ENCODE data around the gene KRTAP4-11. TPM values are rescaled to one million over a fixed set of nuclear protein-coding genes. Genes with fewer than 3 reads are reported as not detected.
"Not testable (repeated sequence)": the region's sequence is repeated elsewhere in the genome, so short reads cannot be mapped to it uniquely, and the experiment has no call there.

The KRTAP4-11 gene
- not detected for polyA plus RNA-seq (ENCODE audit: insufficient read length in 12 of 12)
- long read RNA-seq, donor 1 = 0 reads
- long read RNA-seq, donor 2 = 0 reads
- long read RNA-seq, donor 3 = 0 reads
- long read RNA-seq, donor 4 = 0 reads
- long read RNA-seq, donor 5 = 0 reads
- long read RNA-seq, donor 6 = 0 reads
- long read RNA-seq, donor 7 = 0 reads
- long read RNA-seq, donor 8 = 0 reads
- long read RNA-seq, donor 9 = 0 reads
- long read RNA-seq, donor 10 = 0 reads
- long read RNA-seq, donor 11 = 0 reads

- DNase-seq = not testable (repeated sequence)
Observed at GRCh38 chr17:41117846-41118386, at the start of gene KRTAP4-11. KRTAP4-11 (minus strand) TSS chr17:41118373; CDS start chr17:41118315, 58 bp downstream.

GRCh38 chr17:41167561-41167960 is 49.4 kb upstream of the KRTAP4-11 start:
- no peak for DNase-seq

- DNase-seq = no peak
Observed at GRCh38 chr17:41163828-41164227, 45.7 kb upstream of the KRTAP4-11 start.

GRCh38 chr17:41160648-41161047 is 42.5 kb upstream of the KRTAP4-11 start, which contains the start of gene KRTAP4-4:
KRTAP4-4 (minus strand) TSS chr17:41160748; CDS start chr17:41160691, 57 bp downstream.
- no peak for DNase-seq

GRCh38 chr17:41160190-41160589 is 42.0 kb upstream of the KRTAP4-11 start:
- not testable (repeated sequence) for DNase-seq

- peak; percentile 3 for DNase-seq
Observed at GRCh38 chr17:41153856-41154255, 35.7 kb upstream of the KRTAP4-11 start.

GRCh38 chr17:41151525-41151924 is 33.4 kb upstream of the KRTAP4-11 start:
- no peak for DNase-seq

GRCh38 chr17:41150026-41150425 is 31.9 kb upstream of the KRTAP4-11 start:
- no peak for DNase-seq

GRCh38 chr17:41149652-41149985 is 31.4 kb upstream of the KRTAP4-11 start, which contains the start of gene KRTAP4-5:
KRTAP4-5 (minus strand) TSS chr17:41149825; CDS start chr17:41149767, 58 bp downstream.
- no peak for DNase-seq

- DNase-seq = not testable (repeated sequence)
Observed at GRCh38 chr17:41148971-41149651, 30.9 kb upstream of the KRTAP4-11 start.

GRCh38 chr17:41147531-41148204 is 29.5 kb upstream of the KRTAP4-11 start:
- DNase-seq = no peak

- DNase-seq = no peak
Observed at GRCh38 chr17:41145261-41145660, 27.1 kb upstream of the KRTAP4-11 start.

GRCh38 chr17:41144846-41145245 is 26.7 kb upstream of the KRTAP4-11 start:
- DNase-seq = no peak

- DNase-seq = no peak
Observed at GRCh38 chr17:41141361-41141760, 23.2 kb upstream of the KRTAP4-11 start.

GRCh38 chr17:41140360-41141131 is 22.4 kb upstream of the KRTAP4-11 start, which contains the start of gene KRTAP4-6:
KRTAP4-6 (minus strand) TSS chr17:41140544; CDS start chr17:41140487, 57 bp downstream.
- no peak for DNase-seq

- not testable (repeated sequence) for DNase-seq
Observed at GRCh38 chr17:41139865-41140264, 21.7 kb upstream of the KRTAP4-11 start.

GRCh38 chr17:41133880-41134735 is 15.9 kb upstream of the KRTAP4-11 start:
- DNase-seq = no peak

GRCh38 chr17:41131979-41132378 is 13.8 kb upstream of the KRTAP4-11 start:
- DNase-seq = no peak

- no peak for DNase-seq
Observed at GRCh38 chr17:41127371-41127770, 9.2 kb upstream of the KRTAP4-11 start.

GRCh38 chr17:41126412-41126811 is 8.2 kb upstream of the KRTAP4-11 start:
- no peak for DNase-seq

Measured in muscle of arm (tissue), 14 donors.